Mesenchymal stem cell (in vitro differentiated cells and primary cell): ENCODE data around the gene ACE.

ENCODE experiments used
- DNase-seq: peaks from one replicate; pipeline ENCODE4 v3.0.0-alpha.2; 2013
- H2AFZ ChIP-seq: one replicate; pipeline ENCODE4 v1.6.1; 2013; ENCODE audit warnings: low read depth, mild to moderate bottlenecking, control low read depth, inconsistent platforms, low read length, moderate library complexity
- H2AK5ac ChIP-seq: 2 replicates; pipeline ENCODE4 v1.6.1; 2013; ENCODE audit warnings: low read length, moderate library complexity, mild to moderate bottlenecking, inconsistent platforms; ENCODE audit not compliant: severe bottlenecking
- H2BK120ac ChIP-seq: one replicate; pipeline ENCODE4 v1.6.1; 2013; ENCODE audit warnings: low read depth, mild to moderate bottlenecking, inconsistent platforms, low read length, moderate library complexity
- H2BK12ac ChIP-seq, 2 experiments: one replicate each; pipeline ENCODE4 v1.6.1; 2013; ENCODE audit warnings: inconsistent platforms in 2 of 2, low read length in 2 of 2, mild to moderate bottlenecking in 2 of 2, moderate library complexity in 2 of 2, control low read depth in 1 of 2
- H2BK15ac ChIP-seq: one replicate; pipeline ENCODE4 v1.6.1; 2013; ENCODE audit warnings: mild to moderate bottlenecking, low read depth, inconsistent platforms; ENCODE audit not compliant: poor library complexity, severe bottlenecking
- H2BK5ac ChIP-seq: 2 replicates; pipeline ENCODE4 v1.6.1; 2013; ENCODE audit warnings: low read depth, mild to moderate bottlenecking, low read length, control low read depth, inconsistent platforms; ENCODE audit not compliant: poor library complexity, severe bottlenecking
- H3K14ac ChIP-seq, 2 experiments: one replicate each; pipeline ENCODE4 v1.6.1; 2013; ENCODE audit warnings: inconsistent platforms in 2 of 2, low read length in 2 of 2, control low read depth in 1 of 2, mild to moderate bottlenecking in 1 of 2, moderate library complexity in 1 of 2
- H3K18ac ChIP-seq, 2 experiments: one replicate each; pipeline ENCODE4 v1.6.1; 2013; ENCODE audit warnings: inconsistent platforms in 2 of 2, low read length in 2 of 2, control low read depth in 1 of 2, low read depth in 1 of 2, mild to moderate bottlenecking in 1 of 2
- H3K23ac ChIP-seq, 2 experiments: one replicate each; pipeline ENCODE4 v1.6.1; 2013; ENCODE audit warnings: inconsistent platforms in 2 of 2, low read length in 2 of 2, mild to moderate bottlenecking in 2 of 2, moderate library complexity in 2 of 2, control low read depth in 1 of 2
- H3K27ac ChIP-seq: 2 replicates; pipeline ENCODE4 v1.5.1; 2013; ENCODE audit warnings: mild to moderate bottlenecking, moderate library complexity, low read length, control low read depth, inconsistent platforms; ENCODE audit not compliant: poor library complexity, severe bottlenecking
- H3K27me3 ChIP-seq, 2 experiments: 2 replicates each; pipeline versions ENCODE4 v1.6.1 to v1.7.0; 2013; ENCODE audit warnings: low read length in 2 of 2, mild to moderate bottlenecking in 2 of 2, moderate library complexity in 2 of 2, control low read depth in 1 of 2, inconsistent platforms in 1 of 2; ENCODE audit not compliant: control insufficient read depth in 1 of 2, insufficient read depth in 1 of 2
- H3K36me3 ChIP-seq, 2 experiments: 2 replicates each; pipeline versions ENCODE4 v1.6.1 to v1.7.0; 2013; ENCODE audit warnings: low read length in 2 of 2, control low read depth in 1 of 2, inconsistent platforms in 1 of 2, low read depth in 1 of 2, mild to moderate bottlenecking in 1 of 2; ENCODE audit not compliant: insufficient read depth in 2 of 2, control insufficient read depth in 1 of 2
- H3K4ac ChIP-seq, 2 experiments: one replicate each; pipeline ENCODE4 v1.6.1; 2013; ENCODE audit warnings: inconsistent platforms in 2 of 2, low read length in 2 of 2, mild to moderate bottlenecking in 2 of 2, moderate library complexity in 2 of 2, control low read depth in 1 of 2, low read depth in 1 of 2
- H3K4me1 ChIP-seq: 2 replicates; pipeline ENCODE4 v1.6.1; 2013; ENCODE audit warnings: low read depth, low read length, control low read depth; ENCODE audit not compliant: control insufficient read depth, insufficient read depth
- H3K4me2 ChIP-seq: 2 replicates; pipeline ENCODE4 v1.6.1; 2013; ENCODE audit warnings: low read length, mild to moderate bottlenecking, inconsistent platforms; ENCODE audit not compliant: poor library complexity, severe bottlenecking
- H3K4me3 ChIP-seq, 2 experiments: 2 replicates each; pipeline versions ENCODE4 v1.5.1 to v1.7.0; 2013; ENCODE audit warnings: low read length in 2 of 2, mild to moderate bottlenecking in 2 of 2, control low read depth in 1 of 2, low read depth in 1 of 2; ENCODE audit not compliant: insufficient read depth in 1 of 2
- H3K79me1 ChIP-seq: replicated peaks from 2 replicates; pipeline ENCODE4 v1.6.1; 2013; ENCODE audit warnings: mild to moderate bottlenecking, control low read depth, low read length, inconsistent platforms; ENCODE audit not compliant: poor library complexity, severe bottlenecking
- H3K9ac ChIP-seq: 2 replicates; pipeline ENCODE4 v1.7.0; 2013; ENCODE audit warnings: mild to moderate bottlenecking, low read length, moderate library complexity
- H3K9me3 ChIP-seq: 2 replicates; pipeline ENCODE4 v1.7.0; 2013; ENCODE audit warnings: mild to moderate bottlenecking, low read length; ENCODE audit not compliant: control insufficient read depth
- H4K8ac ChIP-seq: one replicate; pipeline ENCODE4 v1.6.1; 2013; ENCODE audit warnings: inconsistent platforms, mild to moderate bottlenecking, low read length, moderate library complexity
- H4K91ac ChIP-seq: one replicate; pipeline ENCODE4 v1.6.1; 2013; ENCODE audit warnings: mild to moderate bottlenecking, low read length, inconsistent platforms
- WGBS: methylation state at CpG from one replicate; pipeline ENCODE4 v1.1.7; 2013; ENCODE audit warnings: mixed read lengths; 5-methylcytosine and 5-hydroxymethylcytosine counted together

Gene ACE

GRCh38 chr17:63515426-63515825, 38.6 kb downstream of the ACE start:
- no peak overlapping the region for H3K14ac ChIP-seq
- H2AK5ac ChIP-seq: no peak overlapping the region
- no peak overlapping the region for H3K4me2 ChIP-seq
- DNase-seq: no peak
- H3K4ac ChIP-seq: no peak overlapping the region
- H3K23ac ChIP-seq: no peak overlapping the region
- no peak overlapping the region for H4K8ac ChIP-seq
- no peak overlapping the region for H3K4me3 ChIP-seq
- 72% methylated on average over 1 of the region's 1 CpG for WGBS
- no peaks in the 10 kb centered on the region for H3K9me3 ChIP-seq
- H3K9ac ChIP-seq: no peak overlapping the region
- H3K79me1 ChIP-seq: no peaks in the 10 kb centered on the region
- H3K27ac ChIP-seq: no peak overlapping the region
- H2BK12ac ChIP-seq: no peak overlapping the region
- no peak overlapping the region for H4K91ac ChIP-seq
- no peaks in the 10 kb centered on the region for H3K36me3 ChIP-seq
- H2BK15ac ChIP-seq: no peak overlapping the region
- peaks cover 11% of the 10 kb centered on the region for H3K4me1 ChIP-seq
- H2AFZ ChIP-seq: no peak overlapping the region
- peaks cover 42 to 49% of the 10 kb centered on the region in 2 experiments for H3K27me3 ChIP-seq
- H2BK5ac ChIP-seq: no peak overlapping the region
- H3K18ac ChIP-seq: no peak overlapping the region
- H2BK120ac ChIP-seq: no peak overlapping the region

DNA sequence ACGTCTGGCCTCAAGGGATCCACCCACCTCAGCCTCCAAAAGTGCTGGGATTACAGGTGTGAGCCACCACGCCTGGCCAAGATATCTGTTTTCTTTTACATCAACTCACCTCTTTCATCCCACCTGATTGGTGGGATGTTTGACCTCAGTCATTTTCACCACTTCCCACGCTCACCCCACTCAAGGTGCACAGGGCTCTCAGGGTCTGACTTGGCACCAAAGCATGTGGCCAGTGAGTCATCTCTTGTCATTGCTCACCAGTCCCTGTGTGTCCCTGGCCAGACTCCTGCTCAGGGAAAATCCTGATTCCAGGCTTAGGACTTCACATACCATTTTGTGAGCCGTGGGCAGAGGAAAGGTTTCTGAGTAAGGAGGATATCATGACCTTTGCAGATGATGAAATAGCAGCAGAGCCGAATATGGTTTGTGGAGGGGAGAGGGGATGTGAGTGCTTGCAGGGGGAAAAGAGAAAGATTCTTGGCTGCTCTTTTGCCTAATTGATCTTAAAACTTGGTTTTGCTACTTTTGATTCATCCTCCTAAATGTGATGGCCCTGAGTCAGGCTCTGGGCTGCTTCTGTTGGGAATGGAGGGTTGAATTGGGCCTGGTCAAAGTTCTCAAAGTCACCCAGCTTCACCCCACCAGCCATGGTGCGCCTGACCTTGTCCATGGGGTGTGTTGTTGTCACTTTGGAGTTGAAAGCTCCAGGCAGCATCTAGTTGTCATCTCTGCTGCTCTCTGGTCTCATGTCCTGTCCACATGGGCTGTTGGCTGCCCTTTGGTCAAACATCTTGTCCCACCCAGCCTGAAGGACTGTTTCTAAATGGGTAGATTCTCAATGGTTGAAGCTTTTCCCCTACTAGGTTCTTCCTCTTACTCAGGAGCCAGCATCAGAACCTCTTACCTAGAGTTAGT, 40.3 kb downstream of the ACE start:
- Histone ChIP-seq H2BK12ac (no peak overlapping the region), H3K4ac (no peak overlapping the region), H2BK120ac (no peak overlapping the region), H2BK5ac (no peak overlapping the region), H3K4me1 (peaks cover 17% of the 10 kb centered on the region), H3K4me3 (no peak overlapping the region), H3K27ac (no peak overlapping the region), H2AK5ac (no peak overlapping the region), H3K79me1 (no peaks in the 10 kb centered on the region), H3K9me3 (no peaks in the 10 kb centered on the region), H3K36me3 (no peaks in the 10 kb centered on the region), H3K18ac (no peak overlapping the region), H3K14ac (no peak overlapping the region), H3K23ac (no peak overlapping the region), H4K8ac (no peak overlapping the region), H3K4me2 (no peak overlapping the region), H2BK15ac (no peak overlapping the region), H3K27me3 (peaks cover 42 to 48% of the 10 kb centered on the region in 2 experiments), H2AFZ (no peak overlapping the region), H4K91ac (no peak overlapping the region), H3K9ac (no peak overlapping the region)
- DNase-seq: peak; percentile 62
- 63% methylated on average over 6 of the region's 6 CpGs for WGBS

GRCh38 chr17:63517825-63518534, 41.1 kb downstream of the ACE start:
- no peak overlapping the region for H4K8ac ChIP-seq
- H3K4me1 ChIP-seq: peaks cover 18% of the 10 kb centered on the region
- no peak overlapping the region for H2BK15ac ChIP-seq
- H2BK5ac ChIP-seq: no peak overlapping the region
- no peaks in the 10 kb centered on the region for H3K79me1 ChIP-seq
- H3K4me2 ChIP-seq: no peak overlapping the region
- H3K9ac ChIP-seq: no peak overlapping the region
- H3K27me3 ChIP-seq: peaks cover 45 to 48% of the 10 kb centered on the region in 2 experiments
- no peak overlapping the region for H3K4me3 ChIP-seq
- H3K27ac ChIP-seq: no peak overlapping the region
- no peak overlapping the region for H3K14ac ChIP-seq
- no peak overlapping the region for H2AK5ac ChIP-seq
- H3K23ac ChIP-seq: no peak overlapping the region
- no peak overlapping the region for H4K91ac ChIP-seq
- no peak for DNase-seq
- H3K4ac ChIP-seq: no peak overlapping the region
- no peak overlapping the region for H2AFZ ChIP-seq
- H3K36me3 ChIP-seq: no peaks in the 10 kb centered on the region
- H3K9me3 ChIP-seq: no peaks in the 10 kb centered on the region
- H2BK12ac ChIP-seq: no peak overlapping the region
- WGBS: 76% methylated on average over 8 of the region's 8 CpGs
- H2BK120ac ChIP-seq: no peak overlapping the region
- H3K18ac ChIP-seq: no peak overlapping the region
